GM18907 (cell line): ENCODE data around the gene GBX1.

Experiments used
- ATAC-seq: cut with Tn5 transposase; IDR thresholded peaks from one replicate; pipeline ENCODE4 v1.9.1; 2021; ENCODE audit warnings: mild to moderate bottlenecking, moderate library complexity; ENCODE audit not compliant: unreplicated experiment

GBX1 gene

GRCh38 chr7:151167197-151167961, at the start of gene GBX1:
TSS of gene GBX1 (minus strand) at chr7:151167694. CDS start at chr7:151167548, 146 bp downstream.
- no peak for ATAC-seq

GRCh38 chr7:151215396-151215795, 47.9 kb upstream of the GBX1 start:
- no peak for ATAC-seq

GRCh38 chr7:151213826-151214225, 46.3 kb upstream of the GBX1 start:
- no peak for ATAC-seq

DNA sequence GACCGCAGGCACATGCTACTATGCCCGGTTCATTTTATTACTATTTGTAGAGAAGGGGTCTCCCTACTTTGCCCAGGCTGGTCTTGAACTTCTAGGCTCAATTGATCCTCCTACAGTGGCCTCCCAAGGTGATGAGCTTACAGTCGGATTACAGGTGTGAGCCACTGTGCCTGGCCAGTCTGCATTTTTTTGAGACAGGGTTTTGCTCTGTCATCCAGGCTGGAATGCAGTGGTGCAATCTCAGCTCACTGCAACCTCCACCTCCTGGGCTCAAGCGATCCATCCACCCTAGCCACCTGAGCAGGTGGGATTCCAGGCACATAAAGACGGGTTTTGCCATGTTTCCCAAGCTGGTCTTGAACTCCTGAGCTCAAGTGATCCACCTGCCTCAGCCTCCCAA, 45.1 kb upstream of the GBX1 start:
- no peak for ATAC-seq

DNA sequence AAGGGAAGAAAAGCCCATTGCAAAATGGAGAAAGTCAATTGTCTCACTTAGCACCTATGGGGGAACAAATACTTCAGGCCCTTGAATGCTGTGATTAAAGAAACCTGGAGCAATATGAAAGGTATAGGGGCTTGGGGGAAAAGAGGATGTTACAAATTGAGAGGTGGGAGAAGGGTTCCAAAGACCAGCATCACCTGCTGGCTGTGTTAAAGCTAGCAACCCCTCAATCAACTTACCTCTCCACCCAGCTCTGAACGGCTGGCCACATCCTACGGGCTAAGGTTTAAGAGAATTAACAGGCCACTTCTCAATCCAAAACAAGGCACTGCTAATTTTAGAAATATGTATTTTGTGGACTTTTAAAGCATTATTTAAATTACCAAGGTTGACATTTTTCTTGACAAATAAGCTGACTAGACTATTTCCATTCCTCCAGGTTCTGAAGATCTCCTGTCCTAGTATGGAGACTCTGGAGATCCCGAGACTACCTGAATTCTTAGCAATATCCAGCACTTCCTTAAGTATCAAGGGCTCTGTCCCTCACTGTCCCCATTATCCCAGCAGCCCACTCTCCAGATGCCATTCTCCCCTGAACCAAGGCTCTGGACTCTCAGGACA, 43.8 kb upstream of the GBX1 start:
- no peak for ATAC-seq

DNA sequence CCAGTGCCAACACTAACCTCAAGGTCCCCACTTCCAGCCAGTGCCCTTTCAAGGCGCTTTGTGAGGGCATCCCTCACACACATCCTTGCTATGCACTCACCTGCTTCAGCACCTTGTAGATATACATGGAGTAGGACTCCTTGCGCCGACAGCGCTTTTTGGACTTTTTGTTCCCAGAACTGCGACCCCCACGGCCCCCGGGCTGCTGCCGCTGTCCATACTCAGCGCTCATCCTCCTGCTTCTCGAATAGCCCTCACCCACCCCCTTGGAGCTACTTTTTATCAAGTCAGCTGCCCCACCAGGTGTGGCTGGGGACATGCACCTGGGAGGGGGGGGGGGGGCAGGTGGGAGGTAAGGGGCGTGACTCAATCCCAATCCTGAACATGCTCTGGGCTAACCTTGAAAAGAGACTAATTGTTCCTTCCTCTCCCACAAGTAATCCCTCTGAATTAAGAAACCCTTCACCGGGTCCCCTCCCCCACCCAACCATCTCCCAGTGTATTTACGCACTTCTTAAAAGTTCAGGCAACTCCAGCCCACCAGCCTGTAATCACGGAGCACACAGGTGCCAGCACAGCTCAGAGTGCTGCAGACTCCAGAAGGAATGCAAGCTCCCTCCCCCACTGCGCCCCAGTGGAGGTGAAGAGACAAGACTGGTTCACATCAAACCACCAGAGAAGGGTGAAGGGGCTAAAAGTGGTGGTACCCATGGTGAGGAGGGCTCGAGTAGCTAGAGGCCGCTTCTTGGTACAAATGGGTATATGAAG, 42.8 kb upstream of the GBX1 start, which contains the start of gene H2BK1:
H2BK1 (minus strand) TSS at position 402 of the 768 bp plus-strand sequence; CDS start at position 232, 170 bp downstream.
- no peak for ATAC-seq

DNA sequence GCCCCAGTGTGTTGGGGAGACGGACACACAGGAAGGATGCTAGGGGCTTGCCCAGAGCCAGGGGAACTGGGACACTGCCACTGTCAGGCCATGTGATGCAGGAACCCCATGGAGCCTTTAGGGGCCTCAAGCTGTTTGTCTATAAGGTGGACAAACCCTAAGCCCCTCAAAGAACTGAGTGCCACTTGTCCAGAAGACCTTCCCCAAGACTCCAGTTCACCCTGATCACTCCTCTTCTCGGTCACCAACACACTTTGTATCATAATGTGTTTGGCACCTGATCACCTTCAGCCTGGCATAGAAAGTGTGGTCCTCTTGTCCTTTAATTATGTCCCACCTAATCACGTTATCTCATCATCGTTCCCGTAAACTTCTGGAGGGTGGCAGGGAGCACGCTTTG, 42.1 kb upstream of the GBX1 start:
- no peak for ATAC-seq

DNA sequence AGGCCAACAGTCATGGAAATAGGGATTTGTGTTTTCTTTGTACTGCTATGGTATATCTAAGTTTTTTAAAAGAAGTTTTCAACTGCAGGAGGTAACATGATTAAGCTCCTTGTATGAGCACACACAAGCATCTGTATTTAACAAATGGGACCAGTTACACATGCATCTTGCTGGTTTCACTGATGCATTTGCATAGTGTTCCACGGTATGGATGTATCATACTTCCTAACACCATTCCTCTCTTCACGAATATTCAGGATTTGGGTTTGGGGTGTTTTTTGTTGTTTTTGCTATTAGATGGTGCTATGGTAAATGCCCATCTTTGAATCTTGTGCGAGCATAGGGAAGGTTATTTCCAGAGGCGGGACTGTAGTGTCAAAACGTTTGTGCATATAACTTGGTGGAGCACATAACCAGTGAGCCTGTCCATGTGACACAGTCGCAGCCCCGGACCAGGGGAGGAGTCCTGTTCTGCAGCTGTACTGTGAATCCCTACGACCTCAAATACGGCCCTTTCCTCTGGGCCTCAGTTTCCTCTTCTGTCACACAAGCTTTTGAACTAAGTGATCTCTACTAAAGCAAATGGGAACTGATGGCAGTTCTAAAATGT, 40.9 kb upstream of the GBX1 start:
- ATAC-seq, result no peak

- no peak for ATAC-seq
These were observed 40.3 kb upstream of the GBX1 start for GRCh38 chr7:151207804-151208203.

DNA sequence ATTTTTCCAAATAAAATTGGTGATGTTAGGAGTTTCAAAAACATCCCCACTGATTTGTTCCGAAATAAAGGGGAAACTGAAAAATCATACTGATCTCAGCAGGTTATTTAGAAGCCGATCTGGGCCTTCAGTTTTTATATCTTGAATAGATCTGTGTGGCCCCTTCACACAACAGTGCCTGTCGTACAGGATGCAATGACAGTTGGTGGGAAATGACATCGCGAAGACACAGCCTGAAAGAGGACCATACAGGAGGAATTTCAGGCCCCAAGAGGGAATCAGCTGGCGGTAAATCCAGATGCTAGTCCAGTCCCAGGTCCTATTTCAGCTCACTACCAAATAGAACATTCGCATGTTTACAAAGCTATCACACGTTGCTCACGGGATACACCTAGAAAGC, 39.8 kb upstream of the GBX1 start:
- no peak for ATAC-seq

DNA sequence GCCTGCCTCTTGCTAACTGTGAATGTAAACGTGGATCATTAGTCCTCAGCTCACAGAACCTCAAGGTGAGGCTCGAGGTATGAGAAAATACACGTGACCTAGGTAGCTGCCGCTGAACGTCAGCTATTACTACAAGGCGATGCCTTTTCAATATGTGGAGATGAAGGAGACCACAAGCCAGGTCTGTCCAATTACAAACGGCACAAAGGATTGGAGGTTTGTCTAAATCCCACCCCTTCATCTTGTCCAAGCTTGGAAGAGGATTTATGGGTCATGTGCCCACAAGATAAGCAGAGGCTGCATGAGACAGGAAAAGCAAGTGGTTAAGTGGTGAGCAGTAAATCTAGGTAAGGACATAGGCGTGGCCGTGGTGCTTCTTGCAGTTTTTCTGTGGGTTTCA, 39.4 kb upstream of the GBX1 start:
- no peak for ATAC-seq

DNA sequence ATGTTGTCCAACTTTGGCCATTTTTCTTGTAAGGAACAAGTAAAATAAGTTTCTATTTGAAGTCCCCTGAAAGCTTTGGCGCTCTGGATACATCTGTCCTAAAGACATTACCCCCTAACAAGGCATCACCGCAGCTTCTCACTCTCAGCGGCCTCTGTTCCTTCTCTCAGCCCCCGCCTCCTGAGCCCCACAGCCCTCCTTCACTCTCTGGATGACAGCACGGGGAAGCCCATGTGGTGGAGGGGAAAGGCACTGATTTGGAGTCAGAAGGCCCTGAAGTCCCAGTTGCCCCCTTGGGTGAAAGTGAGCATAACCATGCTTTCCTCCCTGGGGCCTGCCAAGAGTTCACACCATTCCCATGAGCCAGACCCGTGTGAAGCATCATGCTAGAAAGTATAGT, 38.2 kb upstream of the GBX1 start:
- no peak for ATAC-seq

GRCh38 chr7:151204383-151205032, 37.0 kb upstream of the GBX1 start:
- ATAC-seq, result no peak

DNA sequence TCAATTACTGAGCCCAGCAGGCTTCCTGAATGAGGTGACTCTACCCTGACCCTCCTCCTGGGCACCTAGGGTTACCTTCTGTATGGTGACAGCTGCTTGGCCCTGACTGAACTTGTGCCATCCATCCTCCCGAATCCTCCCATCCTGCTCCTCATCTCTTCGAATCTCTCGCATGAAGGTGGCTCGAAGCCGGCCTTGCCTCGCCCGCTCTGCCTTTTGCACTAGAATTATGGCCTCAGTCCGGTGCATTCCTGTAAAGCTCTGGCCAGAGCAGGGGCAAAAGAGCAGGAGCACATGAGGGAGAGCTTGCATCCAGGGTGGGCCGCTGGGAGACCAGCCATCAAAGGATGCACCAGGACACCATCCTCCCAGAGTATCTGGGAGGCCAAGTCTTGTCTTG, 35.3 kb upstream of the GBX1 start:
- ATAC-seq, result no peak

DNA sequence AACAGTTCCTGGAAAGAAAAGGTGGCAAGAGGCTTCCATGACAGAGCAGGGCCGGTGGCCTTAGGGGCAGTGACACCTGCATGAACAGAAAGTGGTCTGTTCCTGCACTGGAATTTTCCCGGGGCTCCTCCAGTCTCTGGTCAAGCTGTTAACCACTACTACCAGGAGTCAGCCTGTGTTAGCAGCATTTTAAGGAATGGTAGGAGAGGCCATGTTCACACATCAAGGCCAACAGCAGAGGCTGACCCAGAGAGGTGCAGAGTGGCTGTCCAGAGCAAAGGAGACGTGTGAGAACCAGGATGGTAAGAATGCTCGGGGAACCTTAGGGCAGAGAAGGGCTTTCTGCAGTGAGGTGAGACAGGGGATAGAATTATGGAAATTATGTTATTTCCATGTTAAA, 34.3 kb upstream of the GBX1 start:
- ATAC-seq, result no peak

DNA sequence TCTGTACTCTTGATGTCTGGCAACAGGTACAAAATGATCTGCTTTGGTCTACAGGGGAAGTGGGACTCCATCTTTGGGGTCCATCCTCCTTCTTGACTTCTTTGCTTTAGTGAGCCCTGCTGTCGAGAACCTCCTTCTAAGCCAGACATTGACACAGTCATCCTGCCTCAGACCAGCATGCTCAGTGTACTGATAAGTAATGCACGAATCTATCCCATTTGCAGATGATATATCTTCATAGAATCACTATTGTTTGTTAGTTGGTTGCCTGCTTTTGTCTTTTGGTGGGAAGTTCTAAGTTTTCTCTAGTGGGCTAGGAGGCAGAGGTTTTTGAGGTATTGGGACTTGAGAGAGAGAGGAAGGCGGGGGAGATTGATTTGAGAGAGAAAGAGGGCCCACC, 33.9 kb upstream of the GBX1 start:
- no peak for ATAC-seq

GRCh38 chr7:151198945-151199848, 31.7 kb upstream of the GBX1 start:
- no peak for ATAC-seq

- no peak for ATAC-seq
These were observed 30.4 kb upstream of the GBX1 start for GRCh38 chr7:151197932-151198331.

GRCh38 chr7:151195616-151196450, 28.3 kb upstream of the GBX1 start:
- ATAC-seq, result no peak
